Testis (tissue), 3 donors: Measurements from ENCODE around the gene DAB2IP. TPM values are rescaled to one million over a fixed set of nuclear protein-coding genes. Genes with fewer than 3 reads are reported as not detected.

Experiments used
- DNase-seq: peaks from one replicate; pipeline ENCODE4 v3.0.0-alpha.2; 2019
- H3K27ac ChIP-seq, 2 donors: fragments of 200-600 bp; sonication (generic); one replicate each; pipeline ENCODE4 v1.5.1; 2019
- H3K27me3 ChIP-seq: fragments of 200-600 bp; sonication (generic); one replicate; pipeline ENCODE4 v1.5.1; 2019
- H3K36me3 ChIP-seq: fragments of 200-600 bp; sonication (generic); one replicate; pipeline ENCODE4 v1.5.1; 2017; ENCODE audit warnings: low read depth; ENCODE audit errors: missing control alignments
- H3K4me1 ChIP-seq: fragments of 200-600 bp; sonication (generic); one replicate; pipeline ENCODE4 v1.5.1; 2019
- H3K4me3 ChIP-seq, 2 donors: fragments of 200-600 bp; sonication (generic); one replicate each; pipeline ENCODE4 v1.5.1; 2017 to 2019
- H3K9me3 ChIP-seq: fragments of 200-600 bp; sonication (generic); one replicate; pipeline ENCODE4 v1.5.1; 2017
- CTCF ChIP-seq, 3 experiments: fragments of 450-650 bp in 2 of 3; fragments of 200-600 bp in 1 of 3; sonication (generic) in 1 of 3; IDR thresholded peaks; one replicate each; pipeline ENCODE4 v1.5.1; 2016 to 2019; ENCODE audit warnings: antibody characterized with exemption in 3 of 3, mild to moderate bottlenecking in 2 of 3, moderate library complexity in 1 of 3
- POLR2A ChIP-seq: fragments of 450-650 bp; IDR thresholded peaks from one replicate; pipeline ENCODE4 v1.6.1; 2017; ENCODE audit warnings: antibody characterized with exemption, mild to moderate bottlenecking, moderate library complexity
- WGBS, 2 donors: methylation state at CpG; one replicate each; pipeline ENCODE4 v1.1.5; 2018; 5-methylcytosine and 5-hydroxymethylcytosine counted together
- intact Hi-C: fragments of 100-400 bp; cut with DNase I; formaldehyde crosslinking; loops from one replicate; pipeline ENCODE4 v1.15.1; 2023; ENCODE audit warnings: low total_unique reads
- polyA plus RNA-seq: library from polyadenylated mRNA; stranded (reverse); fragments of 350-450 nt; fragmentation: Illumina TruSeq; extraction: RNeasy Lipid Tissue Mini Kit (QIAGEN cat#74804); gene quantifications from one replicate; pipeline ENCODE4 v1.2.3, GENCODE V29; 2014; ENCODE audit warnings: low read depth, low replicate concordance; ENCODE audit not compliant: insufficient read depth
- total RNA-seq, 2 donors: library from RNA; depleted of rRNA; stranded (reverse); fragments of >200 nt; gene quantifications; one replicate each; pipeline ENCODE4 v1.2.3, GENCODE V29; 2016

Gene DAB2IP
- total and polyA plus RNA-seq, 3 donors from 2014 or later, result 57.7 to 136 (median 102) TPM

GRCh38 chr9:121682926-121683515, 31.6 kb downstream of the DAB2IP start:
- Histone ChIP-seq H3K27me3 (no peaks in the 10 kb centered on the region), H3K36me3 (no peaks in the 10 kb centered on the region), H3K4me3 (no peak overlapping the region), H3K27ac (no peak overlapping the region), H3K9me3 (no peaks in the 10 kb centered on the region), H3K4me1 (no peaks in the 10 kb centered on the region)
- intact Hi-C loops, result loop anchor here (10.0 kb wide), 2 partner anchors 128 to 302 kb away; no protein-coding TSS in a partner anchor
- WGBS, 2 donors, result 59 to 79% methylated on average over 5 of the region's 5 CpGs
- TF ChIP-seq CTCF (IDR thresholded peaks at IDR 0.05) (no peak), POLR2A (no peak)
- DNase-seq, result no peak

GRCh38 chr9:121683652-121684051, 32.2 kb downstream of the DAB2IP start:
- H3K36me3 ChIP-seq, result no peaks in the 10 kb centered on the region
- WGBS, 2 donors, result 89 to 95% methylated on average over 1 of the region's 1 CpG

GRCh38 chr9:121684381-121685145, 33.1 kb downstream of the DAB2IP start:
- peak in 2 of 3 experiments; percentile 11 to 47 for TF ChIP-seq CTCF (IDR thresholded peaks at IDR 0.05)
- TF ChIP-seq POLR2A, result no peak
- WGBS, 2 donors, result 77 to 87% methylated on average over 17 to 19 of the region's 19 CpGs
- Histone ChIP-seq H3K4me1 (no peaks in the 10 kb centered on the region), H3K27ac (no peak overlapping the region), H3K36me3 (no peaks in the 10 kb centered on the region), H3K9me3 (no peaks in the 10 kb centered on the region), H3K27me3 (no peaks in the 10 kb centered on the region), H3K4me3 (no peak overlapping the region)
- DNase-seq, result peak; percentile 57
- intact Hi-C loops, result loop anchor here (10.0 kb wide), 2 partner anchors 130 to 300 kb away; no protein-coding TSS in a partner anchor

More at GRCh38 chr9:121683652-121684051, 32.2 kb downstream of the DAB2IP start:
- no peak overlapping the region for H3K4me3 ChIP-seq
- no peaks in the 10 kb centered on the region for H3K9me3 ChIP-seq
- no peak overlapping the region for H3K27ac ChIP-seq
- no peaks in the 10 kb centered on the region for H3K27me3 ChIP-seq
- TF ChIP-seq CTCF (IDR thresholded peaks at IDR 0.05), result no peak
- no peaks in the 10 kb centered on the region for H3K4me1 ChIP-seq
- intact Hi-C loops, result loop anchor here (10.0 kb wide), 2 partner anchors 129 to 301 kb away; no protein-coding TSS in a partner anchor
- DNase-seq, result no peak

- Histone ChIP-seq H3K4me3 (no peak overlapping the region), H3K27me3 (no peaks in the 10 kb centered on the region), H3K36me3 (no peaks in the 10 kb centered on the region), H3K27ac (no peak overlapping the region), H3K4me1 (no peaks in the 10 kb centered on the region), H3K9me3 (no peaks in the 10 kb centered on the region)
- no peak for TF ChIP-seq CTCF (IDR thresholded peaks at IDR 0.05)
- no peak for TF ChIP-seq POLR2A
- intact Hi-C loops, result loop anchor here (10.0 kb wide), 2 partner anchors 130 to 300 kb away; no protein-coding TSS in a partner anchor
- no peak for DNase-seq
- WGBS, 2 donors, result 88 to 91% methylated on average over 13 to 14 of the region's 14 CpGs
Observed at GRCh38 chr9:121685146-121685794, 33.8 kb downstream of the DAB2IP start.
